Uterus (tissue), 2 donors: ENCODE results near the gene SLCO3A1.

Experiments used
- CTCF ChIP-seq, 4 experiments: fragments of 200-600 bp in 2 of 4; fragments of 450-650 bp in 2 of 4; sonication (generic) in 2 of 4; IDR thresholded peaks; one replicate each; pipeline ENCODE4 v1.5.1; 2016 to 2019; ENCODE audit warnings: antibody characterized with exemption in 4 of 4, mild to moderate bottlenecking in 2 of 4, moderate library complexity in 1 of 4
- POLR2A ChIP-seq, 2 donors: fragments of 450-650 bp; IDR thresholded peaks; one replicate each; pipeline ENCODE4 v1.6.1; 2016; ENCODE audit warnings: antibody characterized with exemption in 2 of 2, mild to moderate bottlenecking in 1 of 2, moderate library complexity in 1 of 2

- no peak for TF ChIP-seq CTCF (IDR thresholded peaks at IDR 0.05)
- TF ChIP-seq POLR2A (IDR thresholded peaks at IDR 0.05), result no peak
Measured at GRCh38 chr15:91946075-91946474, 92.6 kb downstream of the SLCO3A1 start.
